Measurements from ENCODE around the gene JAKMIP3. TPM values are rescaled to one million over a fixed set of nuclear protein-coding genes. Genes with fewer than 3 reads are reported as not detected.

JAKMIP3 gene
- total RNA-seq, 6 donors from 2014 or later: 0.13 to 3.1 (median 0.52) TPM; not detected in 2

- no peak overlapping the region for H3K4me3 ChIP-seq
- no peak for TF ChIP-seq POLR2A (IDR thresholded peaks at IDR 0.05)
- TF ChIP-seq EP300 (IDR thresholded peaks at IDR 0.05): no peak
- ATAC-seq (ENCODE audit: low FRiP score in 2 of 2): no peak
- H3K27me3 ChIP-seq: peaks cover 0 to 4% (median 0%) of the 10 kb centered on the region in 4 donors
- peaks cover 7 to 14% (median 10%) of the 10 kb centered on the region in 4 donors for H3K4me1 ChIP-seq
- no peaks in the 10 kb centered on the region for H3K36me3 ChIP-seq
- no peak overlapping the region for H3K27ac ChIP-seq
- WGBS, 2 donors: 92 to 93% methylated on average over 24 of the region's 24 CpGs
- H3K9me3 ChIP-seq: no peaks in the 10 kb centered on the region
- DNase-seq: no peak
Observed at GRCh38 chr10:132021046-132021445, 44.7 kb upstream of the JAKMIP3 start.

- DNase-seq: no peak
Observed at GRCh38 chr10:132021504-132022143, 44.1 kb upstream of the JAKMIP3 start.

GRCh38 chr10:132022241-132022640, 43.5 kb upstream of the JAKMIP3 start:
- Histone ChIP-seq H3K27ac (no peak overlapping the region), H3K27me3 (peaks cover 0 to 4% (median 0%) of the 10 kb centered on the region in 4 donors), H3K36me3 (no peaks in the 10 kb centered on the region), H3K4me3 (no peak overlapping the region), H3K4me1 (peaks cover 7 to 14% (median 10%) of the 10 kb centered on the region in 4 donors), H3K9me3 (no peaks in the 10 kb centered on the region)
- peak in 1 of 2 donors; percentile 69 for DNase-seq
- TF ChIP-seq POLR2AphosphoS5 (IDR thresholded peaks at IDR 0.05): no peak
- no peak for TF ChIP-seq CTCF (IDR thresholded peaks at IDR 0.05)
- TF ChIP-seq POLR2A (IDR thresholded peaks at IDR 0.05): no peak
- no peak for TF ChIP-seq EP300 (IDR thresholded peaks at IDR 0.05)
- ATAC-seq (ENCODE audit: low FRiP score in 2 of 2): no peak
- 86 to 87% methylated on average over 14 to 18 of the region's 18 CpGs for WGBS, 2 donors

More at GRCh38 chr10:132021504-132022143, 44.1 kb upstream of the JAKMIP3 start:
- Histone ChIP-seq H3K36me3 (no peaks in the 10 kb centered on the region), H3K9me3 (no peaks in the 10 kb centered on the region), H3K27ac (no peak overlapping the region), H3K4me1 (peaks cover 7 to 14% (median 10%) of the 10 kb centered on the region in 4 donors), H3K4me3 (no peak overlapping the region), H3K27me3 (peaks cover 0 to 4% (median 0%) of the 10 kb centered on the region in 4 donors)
- WGBS, 2 donors: 79 to 93% methylated on average over 8 to 16 of the region's 16 CpGs
- TF ChIP-seq POLR2AphosphoS5 (IDR thresholded peaks at IDR 0.05): no peak
- TF ChIP-seq POLR2A (IDR thresholded peaks at IDR 0.05): no peak
- no peak for TF ChIP-seq EP300 (IDR thresholded peaks at IDR 0.05)
- TF ChIP-seq CTCF (IDR thresholded peaks at IDR 0.05): no peak
- ATAC-seq (ENCODE audit: low FRiP score in 2 of 2): no peak

GRCh38 chr10:132023092-132023811, 42.5 kb upstream of the JAKMIP3 start:
- Histone ChIP-seq H3K27ac (no peak overlapping the region), H3K4me3 (peak overlapping the region in 3 of 4 donors; percentile 13 to 42 (median 35)), H3K36me3 (no peaks in the 10 kb centered on the region), H3K9me3 (no peaks in the 10 kb centered on the region), H3K4me1 (peaks cover 7 to 14% (median 10%) of the 10 kb centered on the region in 4 donors), H3K27me3 (peaks cover 0 to 4% (median 0%) of the 10 kb centered on the region in 4 donors)
- 14 to 23% methylated on average over 23 to 36 of the region's 36 CpGs for whole genome bisulfite sequencing, 2 donors
- ATAC-seq (ENCODE audit: low FRiP score in 2 of 2): peak; percentile 81 to 95
- peak; percentile 76 to 96 for DNase-seq
- TF ChIP-seq POLR2AphosphoS5 (IDR thresholded peaks at IDR 0.05) (peak in 1 of 2 donors; percentile 30), EP300 (IDR thresholded peaks at IDR 0.05) (no peak), CTCF (IDR thresholded peaks at IDR 0.05) (peak; percentile 83 to 93 (median 88)), POLR2A (IDR thresholded peaks at IDR 0.05) (no peak)

GRCh38 chr10:132027423-132027983, 38.2 kb upstream of the JAKMIP3 start:
- 70 to 78% methylated on average over 3 of the region's 3 CpGs for WGBS, 2 donors
- TF ChIP-seq POLR2A (IDR thresholded peaks at IDR 0.05) (no peak), EP300 (IDR thresholded peaks at IDR 0.05) (no peak), CTCF (IDR thresholded peaks at IDR 0.05) (no peak)
- Histone ChIP-seq H3K4me3 (no peak overlapping the region), H3K9me3 (no peaks in the 10 kb centered on the region), H3K27me3 (peaks cover 0 to 4% (median 0%) of the 10 kb centered on the region in 4 donors), H3K4me1 (peaks cover 7 to 14% (median 10%) of the 10 kb centered on the region in 4 donors), H3K36me3 (no peaks in the 10 kb centered on the region), H3K27ac (no peak overlapping the region)
- ATAC-seq (ENCODE audit: low FRiP score in 2 of 2) (no peak), DNase-seq (no peak)
